ENCODE data around the gene MDK. TPM values are rescaled to one million over a fixed set of nuclear protein-coding genes. Genes with fewer than 3 reads are reported as not detected.
A peak's percentile ranks its signal among the peaks of the same experiment; 100 is the strongest.

Gene MDK
- total and polyA plus RNA-seq, 2 donors (not counting 3 experiments of a cell fraction or from before 2014, with no cell fraction given), result 331 to 893 TPM

DNA sequence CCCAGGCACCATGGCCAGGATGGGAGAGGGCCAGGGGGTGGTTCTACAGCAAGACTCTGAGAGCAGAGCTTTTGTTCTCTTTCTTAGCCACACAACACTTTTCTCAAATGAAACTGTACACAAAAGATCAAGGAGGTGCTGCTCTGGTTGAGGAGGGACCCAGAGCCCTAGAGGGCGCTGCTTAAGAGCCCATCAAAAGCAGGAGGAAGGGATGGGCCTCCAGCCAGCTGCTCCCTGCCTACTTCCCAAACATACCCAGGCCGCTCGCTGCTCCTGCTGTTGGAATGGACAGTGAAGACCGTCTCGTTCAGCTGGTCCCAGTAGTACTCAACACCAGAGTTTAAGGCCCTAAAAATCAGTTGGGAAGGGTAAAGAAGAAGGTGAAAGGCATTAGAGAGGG is 28.6 kb downstream of the MDK start:
- FAIRE-seq (peak; percentile 42), DNase-seq (ENCODE audit: low read depth, low spot score) (no peak)
- H4K20me1 ChIP-seq (replicated peaks; ENCODE audit: control insufficient read depth, extremely low read depth, insufficient read depth, low read length), result no peaks in the 10 kb centered on the region
- BruUV-seq (replicated peaks), result no TSS peak
- ChIA-PET CTCF (interaction anchor here (1.2 to 2.1 kb wide), 6 partner anchors 10 to 126 kb away, joined by 3 to 11 read pairs (median 4); partner anchors contain the start of gene CHRM4), POLR2A (no interaction called here)
- H3K27ac ChIP-seq (ENCODE audit: insufficient read depth, low read depth, low read length), result no peak overlapping the region
- no peaks in the 10 kb centered on the region for H3K9me3 ChIP-seq (replicated peaks; ENCODE audit: control insufficient read depth, insufficient read depth, low read length)
- H3K36me3 ChIP-seq (ENCODE audit: control insufficient read depth in 2 of 2, extremely low read depth in 1 of 2, insufficient read depth in 2 of 2, low read length in 2 of 2), result peaks cover 3 to 15% of the 10 kb centered on the region in 2 experiments
- dilution Hi-C loops (cut with MboI; ENCODE audit: extremely low pct_ligation_motif_present, low sequenced_read_pairs), result no loop called here
- no peak overlapping the region for H3K4me2 ChIP-seq (ENCODE audit: insufficient read depth, low read length)
- no peaks in the 10 kb centered on the region for H3K79me2 ChIP-seq (ENCODE audit: control insufficient read depth, insufficient read depth, low read length)
- TF ChIP-seq, protein P1, sequence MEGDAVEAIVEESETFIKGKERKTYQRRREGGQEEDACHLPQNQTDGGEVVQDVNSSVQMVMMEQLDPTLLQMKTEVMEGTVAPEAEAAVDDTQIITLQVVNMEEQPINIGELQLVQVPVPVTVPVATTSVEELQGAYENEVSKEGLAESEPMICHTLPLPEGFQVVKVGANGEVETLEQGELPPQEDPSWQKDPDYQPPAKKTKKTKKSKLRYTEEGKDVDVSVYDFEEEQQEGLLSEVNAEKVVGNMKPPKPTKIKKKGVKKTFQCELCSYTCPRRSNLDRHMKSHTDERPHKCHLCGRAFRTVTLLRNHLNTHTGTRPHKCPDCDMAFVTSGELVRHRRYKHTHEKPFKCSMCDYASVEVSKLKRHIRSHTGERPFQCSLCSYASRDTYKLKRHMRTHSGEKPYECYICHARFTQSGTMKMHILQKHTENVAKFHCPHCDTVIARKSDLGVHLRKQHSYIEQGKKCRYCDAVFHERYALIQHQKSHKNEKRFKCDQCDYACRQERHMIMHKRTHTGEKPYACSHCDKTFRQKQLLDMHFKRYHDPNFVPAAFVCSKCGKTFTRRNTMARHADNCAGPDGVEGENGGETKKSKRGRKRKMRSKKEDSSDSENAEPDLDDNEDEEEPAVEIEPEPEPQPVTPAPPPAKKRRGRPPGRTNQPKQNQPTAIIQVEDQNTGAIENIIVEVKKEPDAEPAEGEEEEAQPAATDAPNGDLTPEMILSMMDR (IDR thresholded peaks at IDR 0.05; ENCODE audit: extremely low read depth in 1 of 2, insufficient read depth in 1 of 2, low read depth in 1 of 2, low read length in 2 of 2), result peak in 1 of 2 donors; percentile 8
- TF ChIP-seq EZH2 (IDR thresholded peaks at IDR 0.05; ENCODE audit: borderline replicate concordance, low read depth, low read length, severe bottlenecking) (no peak), FOS (IDR thresholded peaks at IDR 0.05; ENCODE audit: borderline replicate concordance, insufficient read depth, low read length) (no peak)
- no peaks in the 10 kb centered on the region for H3K4me1 ChIP-seq (ENCODE audit: control insufficient read depth, extremely low read depth, insufficient read depth, low read length)
- H3K4me3 ChIP-seq (replicated peaks in 1 of 3; ENCODE audit: insufficient read depth in 1 of 3, low read depth in 1 of 3, low read length in 3 of 3), result no peak overlapping the region
- H3K27me3 ChIP-seq (ENCODE audit: control insufficient read depth in 2 of 2, insufficient read depth in 2 of 2, low read length in 2 of 2), result no peaks in the 10 kb centered on the region
- no peaks in the 10 kb centered on the region for H3K9me1 ChIP-seq (replicated peaks; ENCODE audit: control insufficient read depth, extremely low read depth, insufficient read depth, low read length)
- no peak overlapping the region for H2AFZ ChIP-seq (ENCODE audit: low read depth, low read length)
- no peak overlapping the region for H3K9ac ChIP-seq (replicated peaks; ENCODE audit: extremely low read depth, insufficient read depth, low read length)
- intact Hi-C loops (cut with micrococcal nuclease), result no loop called here

DNA sequence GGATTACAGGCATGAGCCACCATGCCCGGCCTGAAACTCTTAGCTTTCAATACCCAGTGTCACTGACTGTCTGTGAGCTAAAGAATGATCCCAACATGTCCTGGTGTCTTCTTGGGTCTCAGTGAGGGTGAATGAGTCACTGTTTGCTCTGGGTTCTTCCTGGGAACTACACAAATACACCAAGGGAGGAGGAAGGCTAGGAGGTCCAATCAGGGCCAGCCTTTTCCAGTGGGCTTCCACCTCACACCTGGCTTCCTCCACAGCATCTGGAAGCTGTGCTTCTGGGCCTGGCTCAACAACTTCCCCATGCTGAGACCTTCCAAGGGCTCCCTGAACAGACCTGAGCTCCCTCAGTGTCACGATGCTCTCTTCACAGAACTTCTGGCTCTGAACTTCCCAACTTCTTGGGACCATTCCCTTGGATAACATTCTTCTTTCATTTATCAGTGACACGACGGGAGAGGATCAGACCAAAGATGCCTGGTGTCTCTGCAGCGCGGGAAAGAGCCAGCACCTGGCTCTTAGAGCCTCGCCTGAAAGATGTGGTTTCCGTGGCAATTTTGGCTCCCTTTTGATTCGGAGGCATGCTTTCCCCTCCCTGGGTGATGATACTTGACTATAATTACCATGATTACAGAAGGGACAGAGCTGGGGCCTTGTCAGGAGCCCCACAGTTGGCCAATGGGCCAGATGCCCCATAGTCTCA is 32.4 kb downstream of the MDK start:
- POLR2A ChIA-PET, result no interaction called here
- H2AFZ ChIP-seq (ENCODE audit: low read depth, low read length), result no peak overlapping the region
- CTCF ChIA-PET, result interaction anchor here (0.5 to 1.8 kb wide), 4 partner anchors 18 to 115 kb away, joined by 3 to 6 read pairs (median 3); no protein-coding TSS in a partner anchor
- BruUV-seq (replicated peaks), result no TSS peak
- DNase-seq (ENCODE audit: low read depth, low spot score), result no peak
- H3K9me1 ChIP-seq (replicated peaks; ENCODE audit: control insufficient read depth, extremely low read depth, insufficient read depth, low read length), result no peaks in the 10 kb centered on the region
- H3K9ac ChIP-seq (replicated peaks; ENCODE audit: extremely low read depth, insufficient read depth, low read length), result no peak overlapping the region
- H3K79me2 ChIP-seq (ENCODE audit: control insufficient read depth, insufficient read depth, low read length), result no peaks in the 10 kb centered on the region
- dilution Hi-C loops (cut with MboI; ENCODE audit: extremely low pct_ligation_motif_present, low sequenced_read_pairs), result no loop called here
- H3K4me3 ChIP-seq (replicated peaks in 1 of 3; ENCODE audit: insufficient read depth in 1 of 3, low read depth in 1 of 3, low read length in 3 of 3), result no peak overlapping the region
- no peak overlapping the region for H3K4me2 ChIP-seq (ENCODE audit: insufficient read depth, low read length)
- peaks cover 0 to 18% of the 10 kb centered on the region in 2 experiments for H3K36me3 ChIP-seq (ENCODE audit: control insufficient read depth in 2 of 2, extremely low read depth in 1 of 2, insufficient read depth in 2 of 2, low read length in 2 of 2)
- TF ChIP-seq MYC (IDR thresholded peaks at IDR 0.05; ENCODE audit: low read depth, low read length) (no peak), POLR2A (IDR thresholded peaks at IDR 0.05; ENCODE audit: low read depth, low read length) (no peak), GATA2 (IDR thresholded peaks at IDR 0.05; ENCODE audit: insufficient read depth, insufficient read length, low read depth, low read length) (no peak), FOS (IDR thresholded peaks at IDR 0.05; ENCODE audit: borderline replicate concordance, insufficient read depth, low read length) (no peak), JUN (IDR thresholded peaks at IDR 0.05; ENCODE audit: borderline replicate concordance, insufficient read depth, insufficient read length, low read depth) (no peak), EZH2 (IDR thresholded peaks at IDR 0.05; ENCODE audit: borderline replicate concordance, low read depth, low read length, severe bottlenecking) (no peak), POLR2AphosphoS5 (IDR thresholded peaks at IDR 0.05; ENCODE audit: insufficient read depth, low read depth, low read length) (no peak)
- TF ChIP-seq, protein P1 (IDR thresholded peaks at IDR 0.05; ENCODE audit: extremely low read depth in 1 of 2, insufficient read depth in 1 of 2, low read depth in 1 of 2, low read length in 2 of 2), result no peak
- TF ChIP-seq, protein P2, sequence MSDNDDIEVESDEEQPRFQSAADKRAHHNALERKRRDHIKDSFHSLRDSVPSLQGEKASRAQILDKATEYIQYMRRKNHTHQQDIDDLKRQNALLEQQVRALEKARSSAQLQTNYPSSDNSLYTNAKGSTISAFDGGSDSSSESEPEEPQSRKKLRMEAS (IDR thresholded peaks at IDR 0.05; ENCODE audit: insufficient read depth, insufficient read length), result no peak
- no peaks in the 10 kb centered on the region for H4K20me1 ChIP-seq (replicated peaks; ENCODE audit: control insufficient read depth, extremely low read depth, insufficient read depth, low read length)
- H3K27ac ChIP-seq (ENCODE audit: insufficient read depth, low read depth, low read length), result no peak overlapping the region
- H3K27me3 ChIP-seq (ENCODE audit: control insufficient read depth in 2 of 2, insufficient read depth in 2 of 2, low read length in 2 of 2), result no peaks in the 10 kb centered on the region
- no peaks in the 10 kb centered on the region for H3K9me3 ChIP-seq (replicated peaks; ENCODE audit: control insufficient read depth, insufficient read depth, low read length)
- no peaks in the 10 kb centered on the region for H3K4me1 ChIP-seq (ENCODE audit: control insufficient read depth, extremely low read depth, insufficient read depth, low read length)
- intact Hi-C loops (cut with micrococcal nuclease), result no loop called here
- no peak for FAIRE-seq
